ENCODE data around the gene HSPA14. TPM values are rescaled to one million over a fixed set of nuclear protein-coding genes. Genes with fewer than 3 reads are reported as not detected.
A peak's percentile ranks its signal among the peaks of the same experiment; 100 is the strongest.
"Not testable (repeated sequence)": the region's sequence is repeated elsewhere in the genome, so short reads cannot be mapped to it uniquely, and the experiment has no call there.

HSPA14 gene
- total RNA-seq, 1 experiment from 2014 or later, result 30.1 TPM

DNA sequence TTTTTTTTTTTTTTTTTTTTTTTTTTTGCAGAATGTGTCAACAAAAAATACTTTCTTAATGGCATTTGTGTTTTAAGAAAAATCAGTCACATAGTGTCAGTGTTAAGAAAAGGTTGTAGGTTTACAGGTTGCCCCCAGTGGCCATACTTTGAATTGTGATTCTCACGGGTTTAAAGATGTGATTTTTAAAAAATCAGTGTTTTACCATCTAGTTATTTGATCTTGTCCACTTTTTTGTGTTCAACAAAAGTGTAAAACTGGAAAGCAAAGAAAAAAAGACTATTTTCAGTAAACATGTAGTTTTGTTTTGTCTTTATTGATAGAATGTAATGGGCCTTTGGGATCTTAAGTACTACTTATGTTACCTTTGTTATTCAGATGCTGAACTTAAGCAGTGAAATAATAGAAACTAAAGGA, 66.2 kb downstream of the HSPA14 start (continued):
- TF ChIP-seq ESRRA (CRISPR knock-in tag; IDR thresholded peaks at IDR 0.05; ENCODE audit: borderline replicate concordance), result no peak
- TF ChIP-seq KAT7 (CRISPR knock-in tag; IDR thresholded peaks at IDR 0.05; ENCODE audit: borderline replicate concordance), result no peak
- no peak for TF ChIP-seq RORB (CRISPR knock-in tag; IDR thresholded peaks at IDR 0.05)
- no peak for TF ChIP-seq PRRX2 (CRISPR knock-in tag; IDR thresholded peaks at IDR 0.05)
- TF ChIP-seq ZNF317 (CRISPR knock-in tag; IDR thresholded peaks at IDR 0.05; ENCODE audit: borderline replicate concordance, low read depth), result no peak

DNA sequence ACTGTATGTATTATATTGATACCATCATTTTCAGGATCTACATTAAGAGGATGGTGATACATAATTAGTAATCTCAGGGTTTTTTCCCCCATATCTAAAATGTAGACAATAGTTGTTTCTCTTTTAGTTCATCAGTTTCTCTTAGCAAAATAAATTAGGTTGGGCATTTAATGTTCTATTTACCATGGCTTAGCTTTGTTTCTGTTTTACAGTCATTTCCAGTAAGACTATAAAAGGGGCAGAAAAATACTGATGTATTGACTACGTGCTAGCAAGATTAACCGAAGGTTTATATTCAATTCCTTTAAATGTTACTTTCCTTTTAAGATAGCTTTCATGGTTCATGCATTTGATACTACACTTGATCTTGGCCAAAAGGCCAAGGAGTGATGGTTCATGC, 66.8 kb downstream of the HSPA14 start:
- Mint-ChIP-seq H3K27me3 (ENCODE audit: low read depth) (no peaks in the 10 kb centered on the region), H3K9me3 (peaks cover 7% of the 10 kb centered on the region), H3K27ac (no peak overlapping the region), H3K4me3 (no peak overlapping the region), H3K4me1 (peaks cover 7% of the 10 kb centered on the region), H3K36me3 (peaks cover 80% of the 10 kb centered on the region)
- POLR2A ChIA-PET, result no interaction called here
- ATAC-seq (no peak), DNase-seq (ENCODE audit: low spot score) (no peak)
- TF ChIP-seq ATF1 (CRISPR knock-in tag; IDR thresholded peaks at IDR 0.05) (no peak), TCF7 (CRISPR knock-in tag; IDR thresholded peaks at IDR 0.05; ENCODE audit: low read depth) (no peak), SP1 (CRISPR knock-in tag; conservative IDR thresholded peaks at IDR 0.05) (no peak), ZNF219 (CRISPR knock-in tag; IDR thresholded peaks at IDR 0.05; ENCODE audit: borderline replicate concordance) (no peak)
- TF ChIP-seq, protein P1, sequence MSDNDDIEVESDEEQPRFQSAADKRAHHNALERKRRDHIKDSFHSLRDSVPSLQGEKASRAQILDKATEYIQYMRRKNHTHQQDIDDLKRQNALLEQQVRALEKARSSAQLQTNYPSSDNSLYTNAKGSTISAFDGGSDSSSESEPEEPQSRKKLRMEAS (CRISPR knock-in tag; IDR thresholded peaks at IDR 0.05), result no peak
- TF ChIP-seq, protein P2, sequence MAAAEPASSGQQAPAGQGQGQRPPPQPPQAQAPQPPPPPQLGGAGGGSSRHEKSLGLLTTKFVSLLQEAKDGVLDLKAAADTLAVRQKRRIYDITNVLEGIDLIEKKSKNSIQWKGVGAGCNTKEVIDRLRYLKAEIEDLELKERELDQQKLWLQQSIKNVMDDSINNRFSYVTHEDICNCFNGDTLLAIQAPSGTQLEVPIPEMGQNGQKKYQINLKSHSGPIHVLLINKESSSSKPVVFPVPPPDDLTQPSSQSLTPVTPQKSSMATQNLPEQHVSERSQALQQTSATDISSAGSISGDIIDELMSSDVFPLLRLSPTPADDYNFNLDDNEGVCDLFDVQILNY (CRISPR knock-in tag; IDR thresholded peaks at IDR 0.05), result no peak
- TF ChIP-seq, protein P3, sequence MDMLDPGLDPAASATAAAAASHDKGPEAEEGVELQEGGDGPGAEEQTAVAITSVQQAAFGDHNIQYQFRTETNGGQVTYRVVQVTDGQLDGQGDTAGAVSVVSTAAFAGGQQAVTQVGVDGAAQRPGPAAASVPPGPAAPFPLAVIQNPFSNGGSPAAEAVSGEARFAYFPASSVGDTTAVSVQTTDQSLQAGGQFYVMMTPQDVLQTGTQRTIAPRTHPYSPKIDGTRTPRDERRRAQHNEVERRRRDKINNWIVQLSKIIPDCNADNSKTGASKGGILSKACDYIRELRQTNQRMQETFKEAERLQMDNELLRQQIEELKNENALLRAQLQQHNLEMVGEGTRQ (CRISPR knock-in tag; IDR thresholded peaks at IDR 0.05), result no peak
- CTCF ChIA-PET, result interaction anchor here (1.6 kb wide), 1 partner anchor 26 kb away, joined by 5 read pairs; the partner anchor contains the start of gene SUV39H2

DNA sequence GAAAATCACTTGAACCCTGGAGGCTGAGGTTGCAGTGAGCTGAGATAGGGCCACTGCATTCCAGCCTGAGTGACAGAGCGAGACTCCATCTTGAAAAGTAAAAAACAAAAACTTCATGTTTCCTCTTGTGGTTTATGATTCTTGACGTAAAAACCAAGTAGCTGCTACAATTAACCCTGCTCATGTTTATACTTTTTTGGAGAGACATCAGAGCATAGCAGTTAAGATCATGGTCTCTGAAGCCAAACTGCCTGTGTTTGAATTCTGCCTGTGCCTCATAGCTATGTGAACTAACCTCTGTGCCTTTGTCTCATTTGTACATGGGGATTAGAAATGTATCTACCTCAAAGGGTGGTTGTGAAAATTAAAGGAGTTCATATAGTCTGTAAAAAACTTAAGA, 67.8 kb downstream of the HSPA14 start:
- Mint-ChIP-seq H3K9me3 (peaks cover 10% of the 10 kb centered on the region), H3K27ac (0 out of 2 replicates have a peak overlapping the region, but pooled peaks have one; percentile 36), H3K4me1 (peaks cover 7% of the 10 kb centered on the region), H3K4me3 (no peak overlapping the region), H3K36me3 (peaks cover 82% of the 10 kb centered on the region), H3K27me3 (ENCODE audit: low read depth) (no peaks in the 10 kb centered on the region)
- DNase-seq (ENCODE audit: low spot score), result no peak
- CTCF ChIA-PET, result no interaction called here
- TF ChIP-seq, protein P4, sequence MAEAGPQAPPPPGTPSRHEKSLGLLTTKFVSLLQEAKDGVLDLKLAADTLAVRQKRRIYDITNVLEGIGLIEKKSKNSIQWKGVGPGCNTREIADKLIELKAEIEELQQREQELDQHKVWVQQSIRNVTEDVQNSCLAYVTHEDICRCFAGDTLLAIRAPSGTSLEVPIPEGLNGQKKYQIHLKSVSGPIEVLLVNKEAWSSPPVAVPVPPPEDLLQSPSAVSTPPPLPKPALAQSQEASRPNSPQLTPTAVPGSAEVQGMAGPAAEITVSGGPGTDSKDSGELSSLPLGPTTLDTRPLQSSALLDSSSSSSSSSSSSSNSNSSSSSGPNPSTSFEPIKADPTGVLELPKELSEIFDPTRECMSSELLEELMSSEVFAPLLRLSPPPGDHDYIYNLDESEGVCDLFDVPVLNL (CRISPR knock-in tag; IDR thresholded peaks at IDR 0.05; ENCODE audit: borderline replicate concordance, low read depth), result no peak
- TF ChIP-seq ZNF416 (CRISPR knock-in tag; IDR thresholded peaks at IDR 0.05), result no peak
- ATAC-seq, result no peak
- POLR2A ChIA-PET, result no interaction called here

DNA sequence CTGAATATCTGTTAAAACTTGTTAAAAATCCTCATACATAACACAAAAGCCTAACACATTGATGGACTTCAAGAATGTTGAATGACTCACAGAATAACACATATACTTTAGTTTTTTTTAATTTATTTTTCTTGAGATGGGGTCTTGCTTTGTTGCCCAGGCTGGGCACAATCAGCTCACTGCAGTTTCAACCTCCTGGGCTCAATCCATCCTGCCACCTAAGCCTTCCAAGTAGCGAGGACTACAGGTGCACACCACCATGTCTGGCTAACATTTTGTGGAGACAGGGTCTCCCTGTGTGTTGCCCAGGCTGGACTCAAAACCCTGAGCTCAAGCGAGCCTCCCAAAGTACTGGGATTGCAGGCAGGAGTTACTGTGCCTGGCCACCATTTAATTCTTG, 68.7 kb downstream of the HSPA14 start:
- H3K9me3 Mint-ChIP-seq, result peaks cover 19% of the 10 kb centered on the region
- ChIA-PET POLR2A (no interaction called here), CTCF (no interaction called here)
- no peaks in the 10 kb centered on the region for H3K27me3 Mint-ChIP-seq (ENCODE audit: low read depth)
- DNase-seq (ENCODE audit: low spot score) (no peak), ATAC-seq (no peak)
- no peak overlapping the region for H3K4me3 Mint-ChIP-seq
- H3K4me1 Mint-ChIP-seq, result peaks cover 9% of the 10 kb centered on the region
- no peak for TF ChIP-seq ZNF219 (CRISPR knock-in tag; IDR thresholded peaks at IDR 0.05; ENCODE audit: borderline replicate concordance)
- TF ChIP-seq RORB (CRISPR knock-in tag; IDR thresholded peaks at IDR 0.05), result no peak
- H3K36me3 Mint-ChIP-seq, result peaks cover 87% of the 10 kb centered on the region
- H3K27ac Mint-ChIP-seq, result no peak overlapping the region

DNA sequence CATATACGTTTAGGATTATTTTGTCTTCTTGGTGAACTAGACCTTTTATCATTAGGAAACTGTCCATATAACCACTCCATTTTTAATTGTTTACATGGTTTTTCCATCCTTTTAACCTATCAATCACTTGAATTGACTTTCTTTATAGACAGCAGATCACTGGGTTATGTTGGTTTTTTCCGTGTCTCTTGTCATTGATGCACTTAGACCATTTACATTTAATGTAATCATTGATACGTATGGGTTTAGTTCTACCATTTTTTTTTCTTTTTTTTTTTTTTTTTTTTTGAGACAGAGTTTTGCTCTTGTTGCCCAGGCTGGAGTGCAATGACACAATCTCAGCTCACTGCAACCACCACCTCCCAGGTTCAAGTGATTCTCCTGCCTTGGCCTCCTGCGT, 69.5 kb downstream of the HSPA14 start:
- H3K4me1 Mint-ChIP-seq; H3K4me3 Mint-ChIP-seq; DNase-seq (ENCODE audit: low spot score); ATAC-seq; H3K27ac Mint-ChIP-seq; H3K27me3 Mint-ChIP-seq (ENCODE audit: low read depth); CTCF ChIA-PET: not testable (repeated sequence)
- POLR2A ChIA-PET, result interaction anchor here (0.5 kb wide), 1 partner anchor 472 kb away, joined by 3 read pairs; no protein-coding TSS in a partner anchor
- peaks cover 86% of the 10 kb centered on the region for H3K36me3 Mint-ChIP-seq
- peaks cover 24% of the 10 kb centered on the region for H3K9me3 Mint-ChIP-seq

All from WTC11 (cell line).